Stimulated activated effector memory CD8-positive, alpha-beta T cell treated with anti-CD3 and anti-CD28 coated beads, Interleukin-12 subunit alpha, Interleukin-12 subunit beta, amount 100 ng/mL, for 72 hours (primary cell): ENCODE measurements around the gene IRF9.

Source experiments
- ATAC-seq: fragments of 150-1000 bp; cut with Tn5 transposase; 2 replicates; pipeline ENCODE4 v1.10.0; 2021
- DNase-seq, 2 donors: peaks; one replicate each; pipeline ENCODE4 v3.0.0; 2021 to 2022; ENCODE audit warnings: low spot score in 2 of 2
- H3K27ac Mint-ChIP-seq: one replicate; pipeline ENCODE4 v1.8.0; 2022; ENCODE audit warnings: mild to moderate bottlenecking, mixed read lengths
- H3K36me3 Mint-ChIP-seq: one replicate; pipeline ENCODE4 v1.8.0; 2022; ENCODE audit warnings: mild to moderate bottlenecking, mixed read lengths
- H3K4me1 Mint-ChIP-seq: one replicate; pipeline ENCODE4 v1.8.0; 2022; ENCODE audit warnings: mixed read lengths
- H3K4me3 Mint-ChIP-seq: one replicate; pipeline ENCODE4 v1.8.0; 2022; ENCODE audit warnings: mild to moderate bottlenecking, mixed read lengths
- H3K9me3 Mint-ChIP-seq: one replicate; pipeline ENCODE4 v1.8.0; 2022; ENCODE audit warnings: mixed read lengths

The IRF9 gene

GRCh38 chr14:24172871-24173281 lies 11.8 kb downstream of the IRF9 start:
- Mint-ChIP-seq H3K27ac (peak overlapping the region; percentile 64), H3K4me3 (peak overlapping the region; percentile 84), H3K9me3 (no peaks in the 10 kb centered on the region), H3K4me1 (peaks cover 42% of the 10 kb centered on the region), H3K36me3 (peaks cover 91% of the 10 kb centered on the region)
- ATAC-seq, result no peak
- DNase-seq, result no peak

GRCh38 chr14:24176599-24176998 lies 15.5 kb downstream of the IRF9 start:
- H3K27ac Mint-ChIP-seq, result no peak overlapping the region
- H3K4me3 Mint-ChIP-seq, result no peak overlapping the region
- no peaks in the 10 kb centered on the region for H3K9me3 Mint-ChIP-seq
- ATAC-seq, result no peak
- H3K4me1 Mint-ChIP-seq, result peaks cover 44% of the 10 kb centered on the region
- no peak for DNase-seq
- H3K36me3 Mint-ChIP-seq, result peaks cover 91% of the 10 kb centered on the region

- DNase-seq, result no peak
- Mint-ChIP-seq H3K27ac (no peak overlapping the region), H3K9me3 (no peaks in the 10 kb centered on the region), H3K4me1 (peaks cover 39% of the 10 kb centered on the region), H3K36me3 (peaks cover 94% of the 10 kb centered on the region), H3K4me3 (no peak overlapping the region)
- ATAC-seq, result no peak
Measured at GRCh38 chr14:24177041-24177825, 16.2 kb downstream of the IRF9 start.

GRCh38 chr14:24177891-24178290 lies 16.8 kb downstream of the IRF9 start:
- DNase-seq (no peak), ATAC-seq (no peak)
- Mint-ChIP-seq H3K36me3 (peaks cover 98% of the 10 kb centered on the region), H3K4me1 (peaks cover 41% of the 10 kb centered on the region), H3K27ac (no peak overlapping the region), H3K4me3 (no peak overlapping the region), H3K9me3 (no peaks in the 10 kb centered on the region)

- no peak for ATAC-seq
- Mint-ChIP-seq H3K4me3 (no peak overlapping the region), H3K36me3 (peaks cover 98% of the 10 kb centered on the region), H3K27ac (peak overlapping the region; percentile 85), H3K9me3 (no peaks in the 10 kb centered on the region), H3K4me1 (peaks cover 34% of the 10 kb centered on the region)
- no peak for DNase-seq
Measured at GRCh38 chr14:24178399-24179178, 17.5 kb downstream of the IRF9 start.

- no peaks in the 10 kb centered on the region for H3K9me3 Mint-ChIP-seq
- H3K4me1 Mint-ChIP-seq, result peaks cover 32% of the 10 kb centered on the region
- DNase-seq (no peak), ATAC-seq (peak; percentile 2)
- peak overlapping the region; percentile 85 for H3K27ac Mint-ChIP-seq
- peaks cover 98% of the 10 kb centered on the region for H3K36me3 Mint-ChIP-seq
- H3K4me3 Mint-ChIP-seq, result no peak overlapping the region
Measured at GRCh38 chr14:24179294-24179960, 18.4 kb downstream of the IRF9 start.

GRCh38 chr14:24179961-24180796 lies 19.1 kb downstream of the IRF9 start:
- Mint-ChIP-seq H3K4me3 (no peak overlapping the region), H3K27ac (peak overlapping the region; percentile 85), H3K36me3 (peaks cover 98% of the 10 kb centered on the region), H3K9me3 (no peaks in the 10 kb centered on the region), H3K4me1 (peaks cover 25% of the 10 kb centered on the region)
- ATAC-seq (peak; percentile 27), DNase-seq (no peak)

GRCh38 chr14:24181371-24182077 lies 20.5 kb downstream of the IRF9 start:
- peaks cover 93% of the 10 kb centered on the region for H3K36me3 Mint-ChIP-seq
- no peaks in the 10 kb centered on the region for H3K9me3 Mint-ChIP-seq
- H3K27ac Mint-ChIP-seq, result peak overlapping the region; percentile 85
- peaks cover 29% of the 10 kb centered on the region for H3K4me1 Mint-ChIP-seq
- DNase-seq (no peak), ATAC-seq (no peak)
- no peak overlapping the region for H3K4me3 Mint-ChIP-seq

- peaks cover 34% of the 10 kb centered on the region for H3K4me1 Mint-ChIP-seq
- H3K27ac Mint-ChIP-seq, result peak overlapping the region; percentile 84
- H3K4me3 Mint-ChIP-seq, result no peak overlapping the region
- ATAC-seq (no peak), DNase-seq (no peak)
- peaks cover 90% of the 10 kb centered on the region for H3K36me3 Mint-ChIP-seq
- no peaks in the 10 kb centered on the region for H3K9me3 Mint-ChIP-seq
Measured at GRCh38 chr14:24182110-24182882, 21.2 kb downstream of the IRF9 start.

GRCh38 chr14:24183014-24183481 lies 22.0 kb downstream of the IRF9 start:
- ATAC-seq (no peak), DNase-seq (no peak)
- Mint-ChIP-seq H3K4me1 (peaks cover 42% of the 10 kb centered on the region), H3K9me3 (no peaks in the 10 kb centered on the region), H3K27ac (peak overlapping the region; percentile 84), H3K36me3 (peaks cover 90% of the 10 kb centered on the region), H3K4me3 (no peak overlapping the region)

- H3K36me3 Mint-ChIP-seq, result peaks cover 87% of the 10 kb centered on the region
- no peak for ATAC-seq
Measured at GRCh38 chr14:24184104-24184970, 23.3 kb downstream of the IRF9 start.

GRCh38 chr14:24185026-24185425 lies 24.0 kb downstream of the IRF9 start:
- DNase-seq, result no peak
- H3K36me3 Mint-ChIP-seq, result peaks cover 80% of the 10 kb centered on the region
- H3K9me3 Mint-ChIP-seq, result no peaks in the 10 kb centered on the region
- H3K4me3 Mint-ChIP-seq, result no peak overlapping the region
- H3K4me1 Mint-ChIP-seq, result peaks cover 44% of the 10 kb centered on the region
- no peak for ATAC-seq
- peak overlapping the region; percentile 64 for H3K27ac Mint-ChIP-seq

More at GRCh38 chr14:24184104-24184970, 23.3 kb downstream of the IRF9 start:
- no peak for DNase-seq
- no peak overlapping the region for H3K4me3 Mint-ChIP-seq
- peak overlapping the region; percentile 64 for H3K27ac Mint-ChIP-seq
- H3K9me3 Mint-ChIP-seq, result no peaks in the 10 kb centered on the region
- H3K4me1 Mint-ChIP-seq, result peaks cover 43% of the 10 kb centered on the region

- no peak for ATAC-seq
- Mint-ChIP-seq H3K4me1 (peaks cover 42% of the 10 kb centered on the region), H3K27ac (peak overlapping the region; percentile 64), H3K4me3 (no peak overlapping the region), H3K9me3 (no peaks in the 10 kb centered on the region), H3K36me3 (peaks cover 79% of the 10 kb centered on the region)
- no peak for DNase-seq
Measured at GRCh38 chr14:24185741-24186140, 24.7 kb downstream of the IRF9 start.
